A673 (cell line): ENCODE data around the gene ALG14. TPM values are rescaled to one million over a fixed set of nuclear protein-coding genes. Genes with fewer than 3 reads are reported as not detected.

Experiments
- BruUV-seq: library from RNA; stranded (reverse); fragments of 400-500 nt; replicated peaks from 2 replicates; lab custom pipeline; 2021; lab: Mats Ljungman, UMichigan
- CTCF ChIA-PET: fragments of 300-600 bp; sonication (Branson Sonifier 250); formaldehyde crosslinking; loops from one replicate; lab custom pipeline; 2022; ENCODE audit warnings: antibody characterized with exemption; lab: Charles Lee
- POLR2A ChIA-PET: fragments of 300-600 bp; sonication (Branson Sonifier 250); formaldehyde crosslinking; loops from one replicate; lab custom pipeline; 2022; ENCODE audit warnings: antibody characterized with exemption; ENCODE audit not compliant: low non-redundant PET; lab: Charles Lee
- DNase-seq: peaks from one replicate; pipeline ENCODE4 v3.0.0-alpha.2; 2015; ENCODE audit warnings: low spot score
- H3K27ac ChIP-seq: fragments of 200-600 bp; sonication (generic); 2 replicates; pipeline ENCODE4 v1.5.1; 2016; ENCODE audit warnings: mixed run types, low read depth, mild to moderate bottlenecking, mixed read lengths, antibody characterized with exemption, low read length; ENCODE audit not compliant: poor library complexity, severe bottlenecking
- H3K27me3 ChIP-seq: fragments of 200-600 bp; sonication (generic); replicated peaks from 2 replicates; pipeline ENCODE4 v1.6.1; 2017; ENCODE audit warnings: mixed run types, low read depth, mild to moderate bottlenecking, mixed read lengths, antibody characterized with exemption, low read length; ENCODE audit not compliant: insufficient read depth, poor library complexity
- H3K36me3 ChIP-seq: fragments of 200-600 bp; sonication (generic); 2 replicates; pipeline ENCODE4 v1.6.1; 2016; ENCODE audit warnings: mixed run types, mild to moderate bottlenecking, mixed read lengths, antibody characterized with exemption, low read length; ENCODE audit not compliant: insufficient read depth, poor library complexity, severe bottlenecking
- H3K4me1 ChIP-seq: fragments of 200-600 bp; sonication (generic); 2 replicates; pipeline ENCODE4 v1.6.1; 2017; ENCODE audit warnings: mixed run types, mild to moderate bottlenecking, mixed read lengths, antibody characterized with exemption, low read length; ENCODE audit not compliant: insufficient read depth, poor library complexity, severe bottlenecking
- H3K4me3 ChIP-seq: fragments of 200-600 bp; sonication (generic); 2 replicates; pipeline ENCODE4 v1.5.1; 2016; ENCODE audit warnings: low read depth, mixed run types, mild to moderate bottlenecking, mixed read lengths, low read length; ENCODE audit not compliant: poor library complexity, severe bottlenecking
- H3K9me3 ChIP-seq: fragments of 200-600 bp; sonication (generic); 2 replicates; pipeline ENCODE4 v1.6.1; 2016; ENCODE audit warnings: mixed run types, low read depth, mild to moderate bottlenecking, mixed read lengths, antibody characterized with exemption, low read length; ENCODE audit not compliant: poor library complexity, severe bottlenecking
- EZH2 ChIP-seq: fragments of 200-600 bp; sonication (generic); IDR thresholded peaks from 2 replicates; pipeline ENCODE4 v1.6.1; 2017; ENCODE audit warnings: borderline replicate concordance, low read depth, mild to moderate bottlenecking, mixed read lengths, antibody characterized with exemption, low read length; ENCODE audit not compliant: poor library complexity, severe bottlenecking
- intact Hi-C: fragments of 100-400 bp; cut with micrococcal nuclease; formaldehyde crosslinking; loops from one replicate; pipeline ENCODE4 v1.10.0; 2022; ENCODE audit not compliant: unreplicated experiment
- total RNA-seq: library from RNA; stranded (reverse); gene quantifications from 2 replicates; pipeline ENCODE4 v1.2.3, GENCODE V29; 2021
- TF ChIP-seq, protein P1 (sequence below): fragments of 300-800, 200-600 bp; sonication (generic); conservative IDR thresholded peaks from 2 replicates; pipeline ENCODE4 v1.5.1; 2017; ENCODE audit warnings: low read depth, mild to moderate bottlenecking, antibody characterized with exemption, low read length, moderate library complexity, mixed read lengths

The ALG14 gene
- total RNA-seq, 1 experiment from 2014 or later, result 11.3 TPM

- intact Hi-C loops, result loop anchor here (10.0 kb wide), 1 partner anchor 118 kb away; the partner anchor contains the start of gene RWDD3
- DNase-seq, result peak; percentile 72
- ChIA-PET POLR2A (no interaction called here), CTCF (interaction anchor here (0.6 to 0.9 kb wide), 2 partner anchors 32 to 262 kb away, joined by 5 to 9 read pairs; no protein-coding TSS in a partner anchor)
- Histone ChIP-seq H3K27me3 (peaks cover 48% of the 10 kb centered on the region), H3K4me1 (peaks cover 6% of the 10 kb centered on the region), H3K27ac (no peak overlapping the region), H3K36me3 (no peaks in the 10 kb centered on the region), H3K9me3 (no peaks in the 10 kb centered on the region), H3K4me3 (peak overlapping the region; percentile 63)
- BruUV-seq, result no TSS peak
- TF ChIP-seq EZH2, result no peak
- TF ChIP-seq, protein P1, sequence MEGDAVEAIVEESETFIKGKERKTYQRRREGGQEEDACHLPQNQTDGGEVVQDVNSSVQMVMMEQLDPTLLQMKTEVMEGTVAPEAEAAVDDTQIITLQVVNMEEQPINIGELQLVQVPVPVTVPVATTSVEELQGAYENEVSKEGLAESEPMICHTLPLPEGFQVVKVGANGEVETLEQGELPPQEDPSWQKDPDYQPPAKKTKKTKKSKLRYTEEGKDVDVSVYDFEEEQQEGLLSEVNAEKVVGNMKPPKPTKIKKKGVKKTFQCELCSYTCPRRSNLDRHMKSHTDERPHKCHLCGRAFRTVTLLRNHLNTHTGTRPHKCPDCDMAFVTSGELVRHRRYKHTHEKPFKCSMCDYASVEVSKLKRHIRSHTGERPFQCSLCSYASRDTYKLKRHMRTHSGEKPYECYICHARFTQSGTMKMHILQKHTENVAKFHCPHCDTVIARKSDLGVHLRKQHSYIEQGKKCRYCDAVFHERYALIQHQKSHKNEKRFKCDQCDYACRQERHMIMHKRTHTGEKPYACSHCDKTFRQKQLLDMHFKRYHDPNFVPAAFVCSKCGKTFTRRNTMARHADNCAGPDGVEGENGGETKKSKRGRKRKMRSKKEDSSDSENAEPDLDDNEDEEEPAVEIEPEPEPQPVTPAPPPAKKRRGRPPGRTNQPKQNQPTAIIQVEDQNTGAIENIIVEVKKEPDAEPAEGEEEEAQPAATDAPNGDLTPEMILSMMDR, result peak; percentile 66
These were observed 43.9 kb upstream of the ALG14 start for GRCh38 chr1:95116580-95117206.

DNA sequence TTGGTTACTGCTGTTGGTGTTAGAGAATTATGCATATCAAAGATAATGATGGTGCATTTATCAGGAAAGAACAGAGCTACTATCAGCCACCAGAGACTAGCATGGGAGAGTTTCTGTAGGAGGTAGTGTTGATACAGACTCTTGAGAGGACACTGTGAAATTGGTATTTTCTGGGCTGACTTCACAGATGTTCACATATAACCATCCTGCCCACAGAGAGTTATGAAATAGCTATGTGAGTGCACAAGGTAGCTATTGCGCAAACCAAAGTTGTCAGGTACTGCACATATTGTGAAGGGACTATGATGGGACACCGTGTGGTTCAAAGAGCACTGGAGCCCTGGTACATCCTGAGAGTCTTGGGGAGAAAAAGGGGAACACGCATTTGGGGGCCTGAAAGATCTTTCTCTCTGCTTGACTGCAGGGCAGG lies 43.0 kb upstream of the ALG14 start:
- no peaks in the 10 kb centered on the region for H3K36me3 ChIP-seq
- CTCF ChIA-PET, result no interaction called here
- DNase-seq, result no peak
- H3K9me3 ChIP-seq, result no peaks in the 10 kb centered on the region
- TF ChIP-seq, protein P1, result no peak
- no peak for TF ChIP-seq EZH2
- H3K4me1 ChIP-seq, result peaks cover 6% of the 10 kb centered on the region
- peaks cover 42% of the 10 kb centered on the region for H3K27me3 ChIP-seq
- no peak overlapping the region for H3K27ac ChIP-seq
- H3K4me3 ChIP-seq, result no peak overlapping the region
- POLR2A ChIA-PET, result no interaction called here
- intact Hi-C loops, result loop anchor here (10.0 kb wide), 1 partner anchor 119 kb away; the partner anchor contains the start of gene RWDD3
- no TSS peak for BruUV-seq

DNA sequence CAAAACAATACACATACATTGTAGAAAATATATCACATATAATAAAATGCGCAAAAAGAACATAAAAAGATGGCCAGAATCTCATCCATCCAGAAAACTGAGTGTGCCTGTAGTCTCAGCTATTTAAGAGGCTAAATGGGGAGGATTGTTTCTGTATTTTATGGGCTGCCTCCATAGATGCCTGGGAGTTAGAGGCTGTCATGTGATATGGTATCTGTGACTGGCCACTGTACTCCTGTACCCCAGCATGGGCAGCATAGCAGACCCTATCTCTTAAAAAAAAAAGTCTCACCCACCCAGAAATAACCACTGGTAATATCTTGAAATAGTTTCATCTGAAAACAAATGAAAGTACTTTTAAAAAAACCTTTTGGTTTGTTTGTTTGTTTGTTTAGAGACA lies 40.9 kb upstream of the ALG14 start:
- TF ChIP-seq, protein P1, result no peak
- no peak for TF ChIP-seq EZH2
- POLR2A ChIA-PET, result no interaction called here
- intact Hi-C loops, result loop anchor here (10.0 kb wide), 1 partner anchor 121 kb away; the partner anchor contains the start of gene RWDD3
- Histone ChIP-seq H3K27ac (no peak overlapping the region), H3K4me3 (no peak overlapping the region), H3K9me3 (no peaks in the 10 kb centered on the region), H3K4me1 (peaks cover 6% of the 10 kb centered on the region), H3K27me3 (peaks cover 22% of the 10 kb centered on the region), H3K36me3 (no peaks in the 10 kb centered on the region)
- DNase-seq, result no peak
- BruUV-seq, result no TSS peak
- CTCF ChIA-PET, result no interaction called here
